HG02970 (cell line): ENCODE results near the gene MYCBP.

ENCODE experiments used
- ATAC-seq: cut with Tn5 transposase; IDR thresholded peaks from one replicate; pipeline ENCODE4 v1.9.1; 2021; ENCODE audit warnings: mild to moderate bottlenecking, moderate library complexity, moderate number of reproducible peaks; ENCODE audit not compliant: unreplicated experiment, low FRiP score

Gene MYCBP

GRCh38 chr1:38826886-38827285 lies 46.3 kb downstream of the MYCBP start:
- ATAC-seq, result no peak

- no peak for ATAC-seq
These were observed 46.9 kb downstream of the MYCBP start for GRCh38 chr1:38826262-38826661.

GRCh38 chr1:38820860-38821259 lies 52.3 kb downstream of the MYCBP start:
- no peak for ATAC-seq

- ATAC-seq, result no peak
These were observed 53.6 kb downstream of the MYCBP start for GRCh38 chr1:38819516-38819915.

GRCh38 chr1:38819040-38819439 lies 54.1 kb downstream of the MYCBP start:
- ATAC-seq, result no peak

- no peak for ATAC-seq
These were observed 54.8 kb downstream of the MYCBP start for GRCh38 chr1:38818175-38818976.

- no peak for ATAC-seq
These were observed 55.6 kb downstream of the MYCBP start for GRCh38 chr1:38817267-38818174.

GRCh38 chr1:38815903-38816627 lies 57.1 kb downstream of the MYCBP start:
- ATAC-seq, result no peak

GRCh38 chr1:38814984-38815464 lies 58.1 kb downstream of the MYCBP start:
- ATAC-seq, result no peak

- no peak for ATAC-seq
These were observed 58.6 kb downstream of the MYCBP start for GRCh38 chr1:38814444-38814983.

- ATAC-seq, result no peak
These were observed 60.2 kb downstream of the MYCBP start for GRCh38 chr1:38812981-38813380.
